Embryonic facial prominence (tissue), 1 donor: ENCODE results near the gene GPR158.

ENCODE experiments used
- DNase-seq: peaks from one replicate; pipeline ENCODE4 v3.0.0-alpha.2; 2016; ENCODE audit errors: extremely low spot score

Gene GPR158

GRCh38 chr10:25578061-25578460 is 403.3 kb downstream of the GPR158 start:
- no peak for DNase-seq

- no peak for DNase-seq
These were observed 408.2 kb downstream of the GPR158 start for GRCh38 chr10:25582961-25583360.

- DNase-seq: no peak
These were observed 425.9 kb downstream of the GPR158 start for GRCh38 chr10:25600651-25601050.

- DNase-seq: no peak
These were observed 429.8 kb downstream of the GPR158 start for GRCh38 chr10:25604591-25604990.

- no peak for DNase-seq
These were observed 439.9 kb downstream of the GPR158 start for GRCh38 chr10:25614652-25615051.

GRCh38 chr10:25615926-25616325 is 441.1 kb downstream of the GPR158 start:
- no peak for DNase-seq

- no peak for DNase-seq
These were observed 442.2 kb downstream of the GPR158 start for GRCh38 chr10:25616903-25617592.

- no peak for DNase-seq
These were observed 452.8 kb downstream of the GPR158 start for GRCh38 chr10:25627606-25628005.

GRCh38 chr10:25629333-25629732 is 454.5 kb downstream of the GPR158 start:
- no peak for DNase-seq

- DNase-seq: no peak
These were observed 456.7 kb downstream of the GPR158 start for GRCh38 chr10:25631471-25631870.

GRCh38 chr10:25632802-25633201 is 458.0 kb downstream of the GPR158 start:
- no peak for DNase-seq

GRCh38 chr10:25633542-25633941 is 458.7 kb downstream of the GPR158 start:
- no peak for DNase-seq

GRCh38 chr10:25639646-25640045 is 464.8 kb downstream of the GPR158 start:
- no peak for DNase-seq

- no peak for DNase-seq
These were observed 466.8 kb downstream of the GPR158 start for GRCh38 chr10:25641595-25641994.

- DNase-seq: no peak
These were observed 467.9 kb downstream of the GPR158 start for GRCh38 chr10:25642721-25643120.

GRCh38 chr10:25646371-25646770 is 471.6 kb downstream of the GPR158 start:
- DNase-seq: no peak

GRCh38 chr10:25651534-25651933 is 476.7 kb downstream of the GPR158 start:
- no peak for DNase-seq
